DLD1 (cell line): ENCODE results near the gene FXYD3.

ENCODE experiments used
- in situ Hi-C: cut with HindIII; loops from 2 replicates; pipeline ENCODE4 v1.10.0; 2017; ENCODE audit warnings: low sequenced_read_pairs

The FXYD3 gene

GRCh38 chr19:35105411-35106290 lies 10.0 kb upstream of the FXYD3 start:
- in situ Hi-C loops, result no loop called here

GRCh38 chr19:35106291-35106583 lies 9.4 kb upstream of the FXYD3 start:
- in situ Hi-C loops, result no loop called here

GRCh38 chr19:35106898-35107541 lies 8.6 kb upstream of the FXYD3 start:
- in situ Hi-C loops, result no loop called here

GRCh38 chr19:35107545-35107944 lies 8.1 kb upstream of the FXYD3 start:
- in situ Hi-C loops, result no loop called here

- in situ Hi-C loops, result no loop called here
Observed at GRCh38 chr19:35108730-35109129, 6.9 kb upstream of the FXYD3 start.

- in situ Hi-C loops, result no loop called here
Observed at GRCh38 chr19:35109395-35110112, 6.1 kb upstream of the FXYD3 start.

GRCh38 chr19:35110974-35111373 lies 4.6 kb upstream of the FXYD3 start:
- in situ Hi-C loops, result no loop called here

- in situ Hi-C loops, result no loop called here
Observed at GRCh38 chr19:35112995-35113688, 2.5 kb upstream of the FXYD3 start.

- in situ Hi-C loops, result no loop called here
Observed at GRCh38 chr19:35114353-35115176, 1.1 kb upstream of the FXYD3 start.

GRCh38 chr19:35116072-35116801 lies 614 bp downstream of the FXYD3 start:
- in situ Hi-C loops, result no loop called here

GRCh38 chr19:35117116-35117515 lies 1.5 kb downstream of the FXYD3 start:
- in situ Hi-C loops, result no loop called here

GRCh38 chr19:35117799-35118198 lies 2.2 kb downstream of the FXYD3 start:
- in situ Hi-C loops, result no loop called here

GRCh38 chr19:35118268-35119020 lies 2.8 kb downstream of the FXYD3 start:
- in situ Hi-C loops, result no loop called here

- in situ Hi-C loops, result no loop called here
Observed at GRCh38 chr19:35119091-35119490, 3.5 kb downstream of the FXYD3 start.

- in situ Hi-C loops, result no loop called here
Observed at GRCh38 chr19:35119578-35120155, 4.0 kb downstream of the FXYD3 start.

- in situ Hi-C loops, result no loop called here
Observed at GRCh38 chr19:35120492-35120891, 4.9 kb downstream of the FXYD3 start.

- in situ Hi-C loops, result no loop called here
Observed at GRCh38 chr19:35120898-35121297, 5.3 kb downstream of the FXYD3 start.

GRCh38 chr19:35122687-35123551 lies 7.3 kb downstream of the FXYD3 start:
- in situ Hi-C loops, result no loop called here
